ENCODE results near the gene PCYT2. TPM values are rescaled to one million over a fixed set of nuclear protein-coding genes. Genes with fewer than 3 reads are reported as not detected.

PCYT2 gene
- total and polyA plus RNA-seq, 2 donors (not counting 3 experiments of a cell fraction or from before 2014, with no cell fraction given) = 52.0 to 57.1 TPM

- Histone ChIP-seq H3K4me3 (replicated peaks in 1 of 3; ENCODE audit: insufficient read depth in 1 of 3, low read depth in 1 of 3, low read length in 3 of 3) (peak within 1 kb of the TSS; percentile 66 to 85 (median 77)), H2AFZ (ENCODE audit: low read depth, low read length) (peak within 1 kb of the TSS; percentile 10), H3K27ac (ENCODE audit: insufficient read depth, low read depth, low read length) (peak within 1 kb of the TSS; percentile 77), H3K79me2 (ENCODE audit: control insufficient read depth, insufficient read depth, low read length) (peaks cover 25% of the 10 kb centered on the region), H4K20me1 (replicated peaks; ENCODE audit: control insufficient read depth, extremely low read depth, insufficient read depth, low read length) (no peaks in the 10 kb centered on the region), H3K9me3 (replicated peaks; ENCODE audit: control insufficient read depth, insufficient read depth, low read length) (no peaks in the 10 kb centered on the region), H3K36me3 (ENCODE audit: control insufficient read depth in 2 of 2, extremely low read depth in 1 of 2, insufficient read depth in 2 of 2, low read length in 2 of 2) (peaks cover 6 to 17% of the 10 kb centered on the region in 2 experiments), H3K9me1 (replicated peaks; ENCODE audit: control insufficient read depth, extremely low read depth, insufficient read depth, low read length) (no peaks in the 10 kb centered on the region), H3K4me1 (ENCODE audit: control insufficient read depth, extremely low read depth, insufficient read depth, low read length) (peaks cover 17% of the 10 kb centered on the region), H3K9ac (replicated peaks; ENCODE audit: extremely low read depth, insufficient read depth, low read length) (peak within 1 kb of the TSS; percentile 89), H3K27me3 (ENCODE audit: control insufficient read depth in 2 of 2, insufficient read depth in 2 of 2, low read length in 2 of 2) (no peaks in the 10 kb centered on the region), H3K4me2 (ENCODE audit: insufficient read depth, low read length) (peak within 1 kb of the TSS; percentile 79)
- ChIA-PET POLR2A (no interaction called here), CTCF (interaction anchor here (1.2 to 3.0 kb wide), 4 partner anchors 16 to 151 kb away, joined by 3 to 16 read pairs (median 6); partner anchors contain the start of genes ALYREF, ANAPC11, CENPX and LRRC45)
- intact Hi-C loops (cut with micrococcal nuclease) = loop anchor here (2.0 kb wide), 2 partner anchors 20 to 40 kb away; partner anchors contain the start of genes ALYREF, ANAPC11 and PCYT2
- BruUV-seq (replicated peaks) = no TSS peak
- DNase-seq (ENCODE audit: low read depth, low spot score) = no peak
- TF ChIP-seq MAX (IDR thresholded peaks at IDR 0.05; ENCODE audit: insufficient read depth, insufficient read length) (no peak), POLR2A (IDR thresholded peaks at IDR 0.05; ENCODE audit: low read depth, low read length) (peak; percentile 75)
- no peak for FAIRE-seq
- dilution Hi-C loops (cut with MboI; ENCODE audit: extremely low pct_ligation_motif_present, low sequenced_read_pairs) = no loop called here
These were observed 40.2 kb downstream of the PCYT2 start, which contains the start of gene ARHGDIA for GRCh38 chr17:81870981-81871386. ARHGDIA (minus strand) TSS chr17:81871337; CDS start chr17:81869930, 1,407 bp downstream.

- peak overlapping the region; percentile 66 to 85 (median 77) for H3K4me3 ChIP-seq (replicated peaks in 1 of 3; ENCODE audit: insufficient read depth in 1 of 3, low read depth in 1 of 3, low read length in 3 of 3)
- peak; percentile 48 for DNase-seq (ENCODE audit: low read depth, low spot score)
- H4K20me1 ChIP-seq (replicated peaks; ENCODE audit: control insufficient read depth, extremely low read depth, insufficient read depth, low read length) = no peaks in the 10 kb centered on the region
- H2AFZ ChIP-seq (ENCODE audit: low read depth, low read length) = no peak overlapping the region
- BruUV-seq (replicated peaks) = no TSS peak
- ChIA-PET CTCF (interaction anchor here (1.0 to 3.0 kb wide), 9 partner anchors 16 to 152 kb away, joined by 3 to 16 read pairs (median 4); partner anchors contain the start of genes ALYREF, ANAPC11, CENPX and LRRC45), POLR2A (interaction anchor here (0.5 kb wide), 2 partner anchors 10 to 384 kb away, joined by 3 to 5 read pairs; no protein-coding TSS in a partner anchor)
- TF ChIP-seq JUN (IDR thresholded peaks at IDR 0.05; ENCODE audit: borderline replicate concordance, insufficient read depth, insufficient read length, low read depth) (no peak), CTCF (IDR thresholded peaks at IDR 0.05; ENCODE audit: extremely low read depth in 1 of 2, insufficient read depth in 1 of 2, low read depth in 1 of 2, low read length in 2 of 2) (no peak), POLR2AphosphoS5 (IDR thresholded peaks at IDR 0.05; ENCODE audit: insufficient read depth, low read depth, low read length) (no peak), POLR2A (IDR thresholded peaks at IDR 0.05; ENCODE audit: low read depth, low read length) (no peak), EZH2 (IDR thresholded peaks at IDR 0.05; ENCODE audit: borderline replicate concordance, low read depth, low read length, severe bottlenecking) (no peak), MAX (IDR thresholded peaks at IDR 0.05; ENCODE audit: insufficient read depth, insufficient read length) (no peak), GATA2 (IDR thresholded peaks at IDR 0.05; ENCODE audit: insufficient read depth, insufficient read length, low read depth, low read length) (no peak), FOS (IDR thresholded peaks at IDR 0.05; ENCODE audit: borderline replicate concordance, insufficient read depth, low read length) (no peak), MYC (IDR thresholded peaks at IDR 0.05; ENCODE audit: low read depth, low read length) (no peak)
- H3K4me2 ChIP-seq (ENCODE audit: insufficient read depth, low read length) = peak overlapping the region; percentile 79
- peaks cover 25% of the 10 kb centered on the region for H3K79me2 ChIP-seq (ENCODE audit: control insufficient read depth, insufficient read depth, low read length)
- peak overlapping the region; percentile 89 for H3K9ac ChIP-seq (replicated peaks; ENCODE audit: extremely low read depth, insufficient read depth, low read length)
- dilution Hi-C loops (cut with MboI; ENCODE audit: extremely low pct_ligation_motif_present, low sequenced_read_pairs) (no loop called here), intact Hi-C loops (cut with micrococcal nuclease) (loop anchor here (2.0 kb wide), 2 partner anchors 20 to 40 kb away; partner anchors contain the start of genes ALYREF, ANAPC11 and PCYT2)
- H3K36me3 ChIP-seq (ENCODE audit: control insufficient read depth in 2 of 2, extremely low read depth in 1 of 2, insufficient read depth in 2 of 2, low read length in 2 of 2) = peaks cover 6 to 17% of the 10 kb centered on the region in 2 experiments
- H3K27me3 ChIP-seq (ENCODE audit: control insufficient read depth in 2 of 2, insufficient read depth in 2 of 2, low read length in 2 of 2) = no peaks in the 10 kb centered on the region
- no peaks in the 10 kb centered on the region for H3K9me1 ChIP-seq (replicated peaks; ENCODE audit: control insufficient read depth, extremely low read depth, insufficient read depth, low read length)
- H3K27ac ChIP-seq (ENCODE audit: insufficient read depth, low read depth, low read length) = peak overlapping the region; percentile 66
- FAIRE-seq = peak; percentile 66
- H3K4me1 ChIP-seq (ENCODE audit: control insufficient read depth, extremely low read depth, insufficient read depth, low read length) = peaks cover 17% of the 10 kb centered on the region
- H3K9me3 ChIP-seq (replicated peaks; ENCODE audit: control insufficient read depth, insufficient read depth, low read length) = no peaks in the 10 kb centered on the region
These were observed 40.8 kb downstream of the PCYT2 start for GRCh38 chr17:81870131-81870980.

Measured in endothelial cell of umbilical vein (primary cell).